Heart left ventricle (tissue), 16 donors: ENCODE data around the gene STK24. TPM values are rescaled to one million over a fixed set of nuclear protein-coding genes. Genes with fewer than 3 reads are reported as not detected.
A peak's percentile ranks its signal among the peaks of the same experiment; 100 is the strongest.

ENCODE experiments used
- ATAC-seq, 4 donors: fragments of 200-7000 bp; cut with Tn5 transposase; one replicate each; pipeline ENCODE4 v1.9.1; 2020 to 2022; ENCODE audit warnings: moderate library complexity in 4 of 4, mild to moderate bottlenecking in 3 of 4, moderate number of reproducible peaks in 1 of 4
- DNase-seq, 5 donors: peaks; one replicate each; pipeline ENCODE4 v3.0.0-alpha.2; 2020
- H3K27ac ChIP-seq, 12 donors: fragments of 200-600 bp; sonication (generic) in 4 of 12; one replicate each; pipeline versions ENCODE4 v1.5.0 to v1.8.0; 2016 to 2022; ENCODE audit warnings: mild to moderate bottlenecking in 2 of 12
- H3K27me3 ChIP-seq, 9 donors: fragments of 200-600 bp; sonication (generic) in 2 of 9; one replicate each; pipeline versions ENCODE4 v1.5.1 to v1.8.0; 2016 to 2022; ENCODE audit warnings: mild to moderate bottlenecking in 3 of 9
- H3K36me3 ChIP-seq, 9 donors: fragments of 200-600 bp; sonication (generic) in 2 of 9; one replicate each; pipeline versions ENCODE4 v1.5.0 to v1.8.0; 2018 to 2022; ENCODE audit warnings: mild to moderate bottlenecking in 2 of 9
- H3K4me1 ChIP-seq, 12 donors: fragments of 200-600 bp; sonication (generic) in 4 of 12; one replicate each; pipeline versions ENCODE4 v1.5.0 to v1.8.0; 2016 to 2022; ENCODE audit warnings: mild to moderate bottlenecking in 3 of 12
- H3K4me3 ChIP-seq, 12 donors: fragments of 200-600 bp; sonication (generic) in 4 of 12; one replicate each; pipeline versions ENCODE4 v1.5.0 to v1.8.0; 2017 to 2022; ENCODE audit warnings: mild to moderate bottlenecking in 9 of 12, moderate library complexity in 4 of 12
- H3K9me3 ChIP-seq, 12 donors: fragments of 200-600 bp; sonication (generic) in 4 of 12; one replicate each; pipeline versions ENCODE4 v1.5.0 to v1.8.0; 2016 to 2022; ENCODE audit warnings: mild to moderate bottlenecking in 1 of 12
- CTCF ChIP-seq, 12 donors: fragments of 200-600 bp; sonication (generic) in 4 of 12; IDR thresholded peaks; one replicate each; pipeline versions ENCODE4 v1.5.0 to v1.8.0; 2018 to 2022; ENCODE audit warnings: antibody characterized with exemption in 12 of 12, mild to moderate bottlenecking in 5 of 12
- POLR2A ChIP-seq, 2 donors: fragments of 450-650 bp; IDR thresholded peaks; one replicate each; pipeline ENCODE4 v1.6.1; 2017; ENCODE audit warnings: antibody characterized with exemption in 2 of 2, mild to moderate bottlenecking in 2 of 2, moderate library complexity in 2 of 2
- WGBS, 4 donors: extraction: QIAGEN DNeasy Blood & Tissue Kit in 2 of 4; methylation state at CpG; one replicate each; pipeline versions ENCODE4 v1.1.5 to v1.1.7; 2013 to 2018; 5-methylcytosine and 5-hydroxymethylcytosine counted together
- intact Hi-C, 10 donors: fragments of 100-400 bp; cut with DNase I; formaldehyde crosslinking; loops; one replicate each; pipeline versions ENCODE4 v1.11.1 to v1.14.2; 2022
- polyA plus RNA-seq, 2 donors: library from polyadenylated mRNA; stranded (reverse); fragments of 200-250 nt; gene quantifications; one replicate each; pipeline ENCODE4 v1.2.3, GENCODE V29; 2013
- total RNA-seq, 9 donors: library from RNA; depleted of rRNA in 2 of 9; stranded (reverse); fragments of >200 nt in 2 of 9; fragmentation: NEBNext Ultra II Directional in 3 of 9; extraction: Animal tissue kit (Norgen Biotek cat#: 25700) in 3 of 9; gene quantifications; one replicate each; pipeline versions ENCODE4 v1.1.0 to v1.2.4, GENCODE V29; 2016 to 2023
- donor health status: ischemic (EF 13 %, LVEDD 7.1; RV severe dilation, severe dysfunction).
- donor health status: healthy with polysubstance abuse.
- donor health status: DM: no; HTN: yes; CAD: no.
- donor health status: DM: no; HTN: no; CAD: no.
- donor health status: ischemic (EF 25% LVEDD 6.9; RV normal size, moderate dysfunction).
- donor health status: ischemic (EF 25% LVEDD 5.7; RV mildly dilated, moderate dysfunction).
- donor health status: healthy.
- donor health status: DM: yes; HTN: yes; CAD: no.
- donor health status: ischemic (EF 35%, LVEDD 5.7; RV mildly dilated, moderate dysfunction).
- donor health status: nonischemic (EF 11% LVEDD 7.7; RV severe dilation, severe dysfunction).
- donor health status: DM: yes; HTN: yes; CAD: no.
- donor health status: PGD.
- donor health status: ischemic (EF 29% LVEDD 5.4; RV normal size, mild dysfunction).
- donor health status: nonischemic (EF 23%, LVEDD 6.1; RV moderate dilation, normal function).

Gene STK24
- total and polyA plus RNA-seq, 11 donors, result 26.6 to 82.6 (median 59.6) TPM

- Histone ChIP-seq H3K36me3 (peaks cover 0 to 40% (median 11%) of the 10 kb centered on the region in 9 donors), H3K9me3 (no peaks in the 10 kb centered on the region), H3K27me3 (no peaks in the 10 kb centered on the region), H3K27ac (no peak overlapping the region), H3K4me1 (peaks cover 0 to 4% (median 0%) of the 10 kb centered on the region in 12 donors), H3K4me3 (no peak overlapping the region)
- intact Hi-C loops, result loop anchor here in 6 of 10 donors (5.0 to 10.0 kb wide), 4 partner anchors 254 to 374 kb away; partner anchors contain the start of gene FARP1 (in 5 of the 6)
- ATAC-seq (no peak), DNase-seq (no peak)
- WGBS, 4 donors, result 76 to 95% (median 91%) methylated on average over 5 of the region's 5 CpGs
- TF ChIP-seq POLR2A (IDR thresholded peaks at IDR 0.05), result no peak
- no peak for TF ChIP-seq CTCF (IDR thresholded peaks at IDR 0.05)
Observed at GRCh38 chr13:98398581-98398980, 178.3 kb downstream of the STK24 start.

GRCh38 chr13:98397861-98398260, 179.0 kb downstream of the STK24 start:
- 91 to 94% (median 92%) methylated on average over 7 of the region's 7 CpGs for WGBS, 4 donors
- intact Hi-C loops, result loop anchor here in 6 of 10 donors (5.0 to 10.0 kb wide), 4 partner anchors 253 to 373 kb away; partner anchors contain the start of gene FARP1 (in 5 of the 6)
- ATAC-seq, result no peak

GRCh38 chr13:98397221-98397620, 179.7 kb downstream of the STK24 start:
- TF ChIP-seq POLR2A (IDR thresholded peaks at IDR 0.05) (no peak), CTCF (IDR thresholded peaks at IDR 0.05) (peak in 9 of 12 donors; percentile 18 to 55 (median 42))
- H3K36me3 ChIP-seq, result peaks cover 0 to 47% (median 12%) of the 10 kb centered on the region in 9 donors
- H3K4me3 ChIP-seq, result no peak overlapping the region
- H3K4me1 ChIP-seq, result peaks cover 0 to 4% (median 0%) of the 10 kb centered on the region in 12 donors
- intact Hi-C loops, result loop anchor here in 6 of 10 donors (5.0 to 10.0 kb wide), 4 partner anchors 252 to 372 kb away; partner anchors contain the start of gene FARP1 (in 5 of the 6)
- ATAC-seq, result peak in 2 of 4 donors; percentile 55 to 64
- no peaks in the 10 kb centered on the region for H3K27me3 ChIP-seq
- H3K9me3 ChIP-seq, result no peaks in the 10 kb centered on the region
- no peak for DNase-seq
- WGBS, 4 donors, result 88 to 93% (median 91%) methylated on average over 1 of the region's 1 CpG
- H3K27ac ChIP-seq, result no peak overlapping the region

More at GRCh38 chr13:98397861-98398260, 179.0 kb downstream of the STK24 start:
- Histone ChIP-seq H3K36me3 (peaks cover 0 to 47% (median 12%) of the 10 kb centered on the region in 9 donors), H3K4me3 (no peak overlapping the region), H3K27ac (no peak overlapping the region), H3K4me1 (peaks cover 0 to 4% (median 0%) of the 10 kb centered on the region in 12 donors), H3K9me3 (no peaks in the 10 kb centered on the region), H3K27me3 (no peaks in the 10 kb centered on the region)
- no peak for DNase-seq
- TF ChIP-seq POLR2A (IDR thresholded peaks at IDR 0.05) (no peak), CTCF (IDR thresholded peaks at IDR 0.05) (no peak)

GRCh38 chr13:98396071-98396710, 180.7 kb downstream of the STK24 start:
- Histone ChIP-seq H3K4me1 (peaks cover 0 to 4% (median 0%) of the 10 kb centered on the region in 12 donors), H3K27ac (no peak overlapping the region), H3K36me3 (peaks cover 0 to 47% (median 12%) of the 10 kb centered on the region in 9 donors), H3K4me3 (no peak overlapping the region), H3K27me3 (no peaks in the 10 kb centered on the region), H3K9me3 (no peaks in the 10 kb centered on the region)
- DNase-seq, result no peak
- intact Hi-C loops, result loop anchor here in 6 of 10 donors (5.0 to 10.0 kb wide), 4 partner anchors 251 to 371 kb away; partner anchors contain the start of gene FARP1 (in 5 of the 6)
- peak in 1 of 4 donors; percentile 10 for ATAC-seq
- TF ChIP-seq CTCF (IDR thresholded peaks at IDR 0.05) (no peak), POLR2A (IDR thresholded peaks at IDR 0.05) (no peak)
- WGBS, 4 donors, result 91 to 94% (median 92%) methylated on average over 13 to 16 of the region's 16 CpGs
